MM.1S (cell line): ENCODE measurements around the gene TMED8.

Experiments
- EZH2 ChIP-seq: fragments of 300-600 bp; sonication (generic); optimal IDR thresholded peaks from 2 replicates; pipeline ENCODE3; 2017; ENCODE audit warnings: low read depth, mild to moderate bottlenecking, antibody characterized with exemption, low read length, mixed read lengths
- EZH2phosphoT487 ChIP-seq: fragments of 300-600 bp; sonication (generic); IDR thresholded peaks from 2 replicates; pipeline ENCODE4 v1.6.1; 2018; ENCODE audit warnings: antibody characterized with exemption, low read length
- TF ChIP-seq, protein P1 (sequence below): fragments of 300-600 bp; sonication (generic); IDR thresholded peaks from 2 replicates; pipeline ENCODE4 v1.5.1; 2016; ENCODE audit warnings: antibody characterized with exemption, low read length, mixed read lengths

DNA sequence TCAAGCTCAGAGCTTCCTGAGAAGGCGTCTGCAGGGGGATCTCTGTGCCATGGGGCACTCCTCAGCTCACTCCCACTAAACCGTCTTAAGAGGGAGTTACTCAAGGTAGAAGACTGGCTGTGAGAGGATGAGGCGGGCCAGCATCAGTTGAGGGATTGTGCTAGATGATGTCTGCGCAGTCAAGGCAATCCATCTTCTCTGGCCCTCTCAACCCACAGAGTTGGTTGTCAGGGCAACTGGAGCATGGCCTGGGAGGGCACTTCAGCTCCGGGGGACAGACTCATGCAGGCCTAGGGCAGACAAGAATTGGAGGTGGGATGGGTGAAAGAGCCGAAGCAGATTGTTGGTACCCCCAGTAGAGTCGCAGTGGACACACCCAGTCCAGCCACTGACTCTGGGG is 47.0 kb downstream of the TMED8 start:
- TF ChIP-seq, protein P1, sequence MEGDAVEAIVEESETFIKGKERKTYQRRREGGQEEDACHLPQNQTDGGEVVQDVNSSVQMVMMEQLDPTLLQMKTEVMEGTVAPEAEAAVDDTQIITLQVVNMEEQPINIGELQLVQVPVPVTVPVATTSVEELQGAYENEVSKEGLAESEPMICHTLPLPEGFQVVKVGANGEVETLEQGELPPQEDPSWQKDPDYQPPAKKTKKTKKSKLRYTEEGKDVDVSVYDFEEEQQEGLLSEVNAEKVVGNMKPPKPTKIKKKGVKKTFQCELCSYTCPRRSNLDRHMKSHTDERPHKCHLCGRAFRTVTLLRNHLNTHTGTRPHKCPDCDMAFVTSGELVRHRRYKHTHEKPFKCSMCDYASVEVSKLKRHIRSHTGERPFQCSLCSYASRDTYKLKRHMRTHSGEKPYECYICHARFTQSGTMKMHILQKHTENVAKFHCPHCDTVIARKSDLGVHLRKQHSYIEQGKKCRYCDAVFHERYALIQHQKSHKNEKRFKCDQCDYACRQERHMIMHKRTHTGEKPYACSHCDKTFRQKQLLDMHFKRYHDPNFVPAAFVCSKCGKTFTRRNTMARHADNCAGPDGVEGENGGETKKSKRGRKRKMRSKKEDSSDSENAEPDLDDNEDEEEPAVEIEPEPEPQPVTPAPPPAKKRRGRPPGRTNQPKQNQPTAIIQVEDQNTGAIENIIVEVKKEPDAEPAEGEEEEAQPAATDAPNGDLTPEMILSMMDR = no peak
- TF ChIP-seq EZH2 (no peak), EZH2phosphoT487 (no peak)
